ENCODE results near the gene SYTL1. TPM values are rescaled to one million over a fixed set of nuclear protein-coding genes. Genes with fewer than 3 reads are reported as not detected.

Gene SYTL1
- total and polyA plus RNA-seq, 9 of the 15 experiments (the other 6 are each of a cell fraction or from before 2014, with no cell fraction given): 0.04 to 9.3 (median 1.7) TPM

DNA sequence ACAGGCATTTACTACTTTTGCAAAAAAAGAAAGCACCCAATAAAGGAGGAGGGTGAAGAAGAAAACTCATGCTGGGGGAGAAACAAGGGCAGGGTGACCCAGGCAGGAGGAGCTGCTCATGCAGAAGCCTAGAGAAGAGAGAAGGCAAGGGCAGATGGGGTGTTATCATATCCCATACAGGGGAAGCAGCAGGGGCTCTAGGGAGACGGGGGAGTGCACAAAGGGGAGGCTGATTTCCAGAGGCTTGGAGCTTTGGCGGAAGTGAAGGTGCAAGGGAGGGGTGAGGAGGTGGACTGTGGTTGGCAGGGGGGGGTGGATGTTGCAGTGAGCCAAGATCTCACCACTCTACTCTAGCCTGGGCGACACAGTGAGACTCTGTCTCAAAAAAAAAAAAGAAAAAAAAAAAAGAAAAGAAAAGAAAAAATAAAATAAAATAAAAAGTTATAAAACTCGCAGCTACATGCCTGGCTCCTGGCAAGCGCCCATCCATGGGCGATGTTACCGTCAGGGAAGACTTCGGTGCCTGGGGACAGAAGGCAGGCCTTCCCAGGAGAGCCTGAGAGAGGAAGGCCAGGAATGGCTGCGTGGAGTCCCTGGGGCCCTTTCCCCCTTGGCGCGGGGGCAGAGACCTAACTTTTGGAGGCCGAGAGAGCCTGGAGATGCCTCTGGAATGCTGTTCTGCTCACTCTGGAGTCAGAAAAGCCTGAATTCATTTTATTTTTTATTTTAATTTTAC lies 36.1 kb downstream of the SYTL1 start (continued):
- TF ChIP-seq, protein P1, sequence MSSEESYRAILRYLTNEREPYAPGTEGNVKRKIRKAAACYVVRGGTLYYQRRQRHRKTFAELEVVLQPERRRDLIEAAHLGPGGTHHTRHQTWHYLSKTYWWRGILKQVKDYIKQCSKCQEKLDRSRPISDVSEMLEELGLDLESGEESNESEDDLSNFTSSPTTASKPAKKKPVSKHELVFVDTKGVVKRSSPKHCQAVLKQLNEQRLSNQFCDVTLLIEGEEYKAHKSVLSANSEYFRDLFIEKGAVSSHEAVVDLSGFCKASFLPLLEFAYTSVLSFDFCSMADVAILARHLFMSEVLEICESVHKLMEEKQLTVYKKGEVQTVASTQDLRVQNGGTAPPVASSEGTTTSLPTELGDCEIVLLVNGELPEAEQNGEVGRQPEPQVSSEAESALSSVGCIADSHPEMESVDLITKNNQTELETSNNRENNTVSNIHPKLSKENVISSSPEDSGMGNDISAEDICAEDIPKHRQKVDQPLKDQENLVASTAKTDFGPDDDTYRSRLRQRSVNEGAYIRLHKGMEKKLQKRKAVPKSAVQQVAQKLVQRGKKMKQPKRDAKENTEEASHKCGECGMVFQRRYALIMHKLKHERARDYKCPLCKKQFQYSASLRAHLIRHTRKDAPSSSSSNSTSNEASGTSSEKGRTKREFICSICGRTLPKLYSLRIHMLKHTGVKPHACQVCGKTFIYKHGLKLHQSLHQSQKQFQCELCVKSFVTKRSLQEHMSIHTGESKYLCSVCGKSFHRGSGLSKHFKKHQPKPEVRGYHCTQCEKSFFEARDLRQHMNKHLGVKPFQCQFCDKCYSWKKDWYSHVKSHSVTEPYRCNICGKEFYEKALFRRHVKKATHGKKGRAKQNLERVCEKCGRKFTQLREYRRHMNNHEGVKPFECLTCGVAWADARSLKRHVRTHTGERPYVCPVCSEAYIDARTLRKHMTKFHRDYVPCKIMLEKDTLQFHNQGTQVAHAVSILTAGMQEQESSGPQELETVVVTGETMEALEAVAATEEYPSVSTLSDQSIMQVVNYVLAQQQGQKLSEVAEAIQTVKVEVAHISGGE (CRISPR knock-in tag; IDR thresholded peaks at IDR 0.05): peak in 1 of 3 experiments; percentile 66; a peak in 2 of 6 replicates
- TF ChIP-seq TBP (optimal IDR thresholded peaks at IDR 0.05; ENCODE audit: low read depth, low read length) (peak; percentile 44), CREB1 (IDR thresholded peaks at IDR 0.05) (no peak), CREB1 (CRISPR knock-in tag; IDR thresholded peaks at IDR 0.05) (no peak), SMARCE1 (IDR thresholded peaks at IDR 0.05) (peak; percentile 48; the same call in 1 of the 2 replicates), BACH1 (tag; IDR thresholded peaks at IDR 0.05) (no peak), KDM5B (IDR thresholded peaks at IDR 0.05; ENCODE audit: insufficient replicate concordance, low read depth, low read length) (no peak), HDAC1 (IDR thresholded peaks at IDR 0.05) (peak in 1 of 2 experiments; percentile 68; a peak in 2 of 4 replicates), TAL1 (IDR thresholded peaks at IDR 0.05) (0 out of 2 replicates have a peak, but pooled peaks have one; percentile 20), KDM2B (CRISPR knock-in tag; IDR thresholded peaks at IDR 0.05) (no peak), XRCC3 (IDR thresholded peaks at IDR 0.05) (no peak), CAMTA2 (CRISPR knock-in tag; conservative IDR thresholded peaks at IDR 0.05) (no peak), MEIS2 (IDR thresholded peaks at IDR 0.05; ENCODE audit: partially characterized antibody) (no peak), ZKSCAN1 (IDR thresholded peaks at IDR 0.05; ENCODE audit: low read depth, low read length) (no peak), NCOR1 (IDR thresholded peaks at IDR 0.05) (no peak), SMARCC2 (IDR thresholded peaks at IDR 0.05; ENCODE audit: low read depth) (no peak), HDAC8 (tag; IDR thresholded peaks at IDR 0.05) (no peak), ARID1B (IDR thresholded peaks at IDR 0.05) (peak; percentile 68)
- TF ChIP-seq, protein P2, sequence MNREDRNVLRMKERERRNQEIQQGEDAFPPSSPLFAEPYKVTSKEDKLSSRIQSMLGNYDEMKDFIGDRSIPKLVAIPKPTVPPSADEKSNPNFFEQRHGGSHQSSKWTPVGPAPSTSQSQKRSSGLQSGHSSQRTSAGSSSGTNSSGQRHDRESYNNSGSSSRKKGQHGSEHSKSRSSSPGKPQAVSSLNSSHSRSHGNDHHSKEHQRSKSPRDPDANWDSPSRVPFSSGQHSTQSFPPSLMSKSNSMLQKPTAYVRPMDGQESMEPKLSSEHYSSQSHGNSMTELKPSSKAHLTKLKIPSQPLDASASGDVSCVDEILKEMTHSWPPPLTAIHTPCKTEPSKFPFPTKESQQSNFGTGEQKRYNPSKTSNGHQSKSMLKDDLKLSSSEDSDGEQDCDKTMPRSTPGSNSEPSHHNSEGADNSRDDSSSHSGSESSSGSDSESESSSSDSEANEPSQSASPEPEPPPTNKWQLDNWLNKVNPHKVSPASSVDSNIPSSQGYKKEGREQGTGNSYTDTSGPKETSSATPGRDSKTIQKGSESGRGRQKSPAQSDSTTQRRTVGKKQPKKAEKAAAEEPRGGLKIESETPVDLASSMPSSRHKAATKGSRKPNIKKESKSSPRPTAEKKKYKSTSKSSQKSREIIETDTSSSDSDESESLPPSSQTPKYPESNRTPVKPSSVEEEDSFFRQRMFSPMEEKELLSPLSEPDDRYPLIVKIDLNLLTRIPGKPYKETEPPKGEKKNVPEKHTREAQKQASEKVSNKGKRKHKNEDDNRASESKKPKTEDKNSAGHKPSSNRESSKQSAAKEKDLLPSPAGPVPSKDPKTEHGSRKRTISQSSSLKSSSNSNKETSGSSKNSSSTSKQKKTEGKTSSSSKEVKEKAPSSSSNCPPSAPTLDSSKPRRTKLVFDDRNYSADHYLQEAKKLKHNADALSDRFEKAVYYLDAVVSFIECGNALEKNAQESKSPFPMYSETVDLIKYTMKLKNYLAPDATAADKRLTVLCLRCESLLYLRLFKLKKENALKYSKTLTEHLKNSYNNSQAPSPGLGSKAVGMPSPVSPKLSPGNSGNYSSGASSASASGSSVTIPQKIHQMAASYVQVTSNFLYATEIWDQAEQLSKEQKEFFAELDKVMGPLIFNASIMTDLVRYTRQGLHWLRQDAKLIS (CRISPR knock-in tag; IDR thresholded peaks at IDR 0.05): no peak
- TF ChIP-seq, protein P3, sequence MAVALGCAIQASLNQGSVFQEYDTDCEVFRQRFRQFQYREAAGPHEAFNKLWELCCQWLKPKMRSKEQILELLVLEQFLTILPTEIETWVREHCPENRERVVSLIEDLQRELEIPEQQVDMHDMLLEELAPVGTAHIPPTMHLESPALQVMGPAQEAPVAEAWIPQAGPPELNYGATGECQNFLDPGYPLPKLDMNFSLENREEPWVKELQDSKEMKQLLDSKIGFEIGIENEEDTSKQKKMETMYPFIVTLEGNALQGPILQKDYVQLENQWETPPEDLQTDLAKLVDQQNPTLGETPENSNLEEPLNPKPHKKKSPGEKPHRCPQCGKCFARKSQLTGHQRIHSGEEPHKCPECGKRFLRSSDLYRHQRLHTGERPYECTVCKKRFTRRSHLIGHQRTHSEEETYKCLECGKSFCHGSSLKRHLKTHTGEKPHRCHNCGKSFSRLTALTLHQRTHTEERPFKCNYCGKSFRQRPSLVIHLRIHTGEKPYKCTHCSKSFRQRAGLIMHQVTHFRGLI (CRISPR knock-in tag; IDR thresholded peaks at IDR 0.05): no peak

All from K562 (cell line).